ENCODE measurements around the gene FBXL20.

Gene FBXL20

GRCh38 chr17:39224778-39225307 lies 176.6 kb downstream of the FBXL20 start:
- no peak overlapping the region for H3K4me3 ChIP-seq (ENCODE audit: control insufficient read depth, low read depth, low read length)
- no peak for TF ChIP-seq CTCF (IDR thresholded peaks at IDR 0.05; ENCODE audit: control insufficient read depth, insufficient read depth, low read depth, low read length, missing control alignments)
- no peak for DNase-seq (ENCODE audit: low read depth)

DNA sequence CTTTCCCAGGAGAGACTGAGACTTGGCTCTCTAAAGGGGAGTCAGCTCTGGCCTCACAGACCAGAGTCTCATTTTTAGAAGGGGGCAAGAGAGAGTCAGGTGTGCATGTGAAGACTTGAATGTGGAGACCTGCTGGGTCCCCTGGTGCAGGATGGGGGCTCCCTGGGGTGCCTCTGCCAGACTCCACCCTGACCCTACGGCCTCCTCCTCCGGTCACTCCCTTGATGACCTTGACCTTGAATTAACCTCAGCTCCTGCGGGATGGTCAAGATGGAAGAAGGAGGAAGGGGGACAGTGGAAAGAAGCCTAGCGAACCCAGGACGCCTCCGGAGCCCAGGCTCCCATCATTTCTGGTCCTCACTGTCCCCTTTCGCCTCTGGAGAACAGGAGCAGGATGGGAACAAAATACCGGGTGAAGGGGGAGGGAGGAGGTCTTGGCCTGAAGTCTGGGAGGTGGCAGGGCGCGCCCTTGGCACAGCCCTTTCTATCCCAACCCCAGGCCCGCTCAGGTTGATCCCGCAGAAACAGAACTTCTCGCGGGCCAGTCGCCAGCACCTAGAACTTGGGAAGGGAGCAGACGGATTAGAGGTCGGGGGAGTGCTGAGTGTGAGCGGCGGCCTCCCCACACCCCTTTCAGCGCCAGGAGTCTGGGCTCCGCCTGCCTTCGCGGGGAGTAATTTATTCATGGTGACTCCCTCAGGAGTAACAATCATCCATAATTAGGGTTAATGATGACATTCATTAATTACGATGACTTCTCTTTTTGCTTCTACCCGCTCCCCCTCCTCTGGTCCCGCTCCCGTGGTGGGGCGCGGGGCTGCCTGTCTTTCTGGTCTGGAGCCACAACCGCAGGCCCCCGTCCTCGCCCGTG lies 177.3 kb downstream of the FBXL20 start:
- TF ChIP-seq CTCF (IDR thresholded peaks at IDR 0.05; ENCODE audit: control insufficient read depth, insufficient read depth, low read depth, low read length, missing control alignments) = no peak
- DNase-seq (ENCODE audit: low read depth) = no peak
- H3K4me3 ChIP-seq (ENCODE audit: control insufficient read depth, low read depth, low read length) = no peak overlapping the region

GRCh38 chr17:39222866-39223834 lies 178.3 kb downstream of the FBXL20 start:
- TF ChIP-seq CTCF (IDR thresholded peaks at IDR 0.05; ENCODE audit: control insufficient read depth, insufficient read depth, low read depth, low read length, missing control alignments) = no peak

GRCh38 chr17:39222151-39222550 lies 179.3 kb downstream of the FBXL20 start:
- no peak for DNase-seq (ENCODE audit: low read depth)
- TF ChIP-seq CTCF (IDR thresholded peaks at IDR 0.05; ENCODE audit: control insufficient read depth, insufficient read depth, low read depth, low read length, missing control alignments) = no peak
- H3K4me3 ChIP-seq (ENCODE audit: control insufficient read depth, low read depth, low read length) = no peak overlapping the region

More at GRCh38 chr17:39222866-39223834, 178.3 kb downstream of the FBXL20 start:
- H3K4me3 ChIP-seq (ENCODE audit: control insufficient read depth, low read depth, low read length) = no peak overlapping the region
- no peak for DNase-seq (ENCODE audit: low read depth)

- TF ChIP-seq CTCF (IDR thresholded peaks at IDR 0.05; ENCODE audit: control insufficient read depth, insufficient read depth, low read depth, low read length, missing control alignments) = no peak
- no peak overlapping the region for H3K4me3 ChIP-seq (ENCODE audit: control insufficient read depth, low read depth, low read length)
- DNase-seq (ENCODE audit: low read depth) = no peak
These were observed 179.9 kb downstream of the FBXL20 start for GRCh38 chr17:39221572-39221971.

- no peak for TF ChIP-seq CTCF (IDR thresholded peaks at IDR 0.05; ENCODE audit: control insufficient read depth, insufficient read depth, low read depth, low read length, missing control alignments)
- H3K4me3 ChIP-seq (ENCODE audit: control insufficient read depth, low read depth, low read length) = no peak overlapping the region
- DNase-seq (ENCODE audit: low read depth) = no peak
These were observed 181.7 kb downstream of the FBXL20 start for GRCh38 chr17:39219647-39220154.

Measured in AG09309 (cell line).